HG03460 (cell line): Measurements from ENCODE around the gene OR5A2.
A peak's percentile ranks its signal among the peaks of the same experiment; 100 is the strongest.
"Not testable (repeated sequence)": the region's sequence is repeated elsewhere in the genome, so short reads cannot be mapped to it uniquely, and the experiment has no call there.

Experiments used
- ATAC-seq: cut with Tn5 transposase; IDR thresholded peaks from one replicate; pipeline ENCODE4 v1.9.1; 2021; ENCODE audit not compliant: unreplicated experiment

OR5A2 gene

GRCh38 chr11:59426361-59427067 lies at the start of gene OR5A2:
OR5A2 (minus strand) TSS chr11:59426413; CDS start chr11:59422953, 3,460 bp downstream.
- ATAC-seq: no peak

- ATAC-seq: no peak
Measured at GRCh38 chr11:59475176-59475575, 49.0 kb upstream of the OR5A2 start.

- ATAC-seq: no peak
Measured at GRCh38 chr11:59473015-59473414, 46.8 kb upstream of the OR5A2 start, which contains the start of gene OR4D10. OR4D10 (plus strand) TSS chr11:59473315; CDS start chr11:59477430, 4,115 bp downstream.

- ATAC-seq: no peak
Measured at GRCh38 chr11:59463190-59463641, 37.0 kb upstream of the OR5A2 start.

GRCh38 chr11:59459916-59460315 lies 33.7 kb upstream of the OR5A2 start:
- no peak for ATAC-seq

- no peak for ATAC-seq
Measured at GRCh38 chr11:59456661-59457060, 30.4 kb upstream of the OR5A2 start, which contains the start of gene OR4D6. OR4D6 (plus strand) TSS chr11:59456961; CDS start chr11:59456961, 0 bp downstream.

GRCh38 chr11:59448484-59448883 lies 22.3 kb upstream of the OR5A2 start:
- no peak for ATAC-seq

GRCh38 chr11:59445624-59446023 lies 19.4 kb upstream of the OR5A2 start:
- not testable (repeated sequence) for ATAC-seq

GRCh38 chr11:59437770-59438169 lies 11.6 kb upstream of the OR5A2 start:
- ATAC-seq: no peak

GRCh38 chr11:59436169-59436568 lies 10.0 kb upstream of the OR5A2 start, which contains the start of gene OR5A1:
OR5A1 (plus strand) TSS chr11:59436469; CDS start chr11:59443169, 6,700 bp downstream.
- ATAC-seq: no peak

GRCh38 chr11:59429924-59430516 lies 3.8 kb upstream of the OR5A2 start:
- peak; percentile 77 for ATAC-seq

- no peak for ATAC-seq
Measured at GRCh38 chr11:59427068-59427382, 812 bp upstream of the OR5A2 start.

- ATAC-seq: no peak
Measured at GRCh38 chr11:59425131-59425530, 1.1 kb downstream of the OR5A2 start.

- ATAC-seq: no peak
Measured at GRCh38 chr11:59423835-59424234, 2.4 kb downstream of the OR5A2 start.

GRCh38 chr11:59418156-59418555 lies 8.1 kb downstream of the OR5A2 start:
- ATAC-seq: no peak

GRCh38 chr11:59417023-59417422 lies 9.2 kb downstream of the OR5A2 start:
- ATAC-seq: no peak

GRCh38 chr11:59416613-59417012 lies 9.6 kb downstream of the OR5A2 start:
- ATAC-seq: no peak

- ATAC-seq: no peak
Measured at GRCh38 chr11:59415111-59415510, 11.1 kb downstream of the OR5A2 start.

GRCh38 chr11:59413646-59414045 lies 12.6 kb downstream of the OR5A2 start:
- ATAC-seq: no peak

GRCh38 chr11:59403546-59403945 lies 22.7 kb downstream of the OR5A2 start:
- no peak for ATAC-seq

GRCh38 chr11:59401262-59401552 lies 25.0 kb downstream of the OR5A2 start:
- ATAC-seq: no peak

GRCh38 chr11:59400461-59401261 lies 25.6 kb downstream of the OR5A2 start:
- ATAC-seq: no peak
